WTC11 (cell line): Measurements from ENCODE around the gene FALEC. TPM values are rescaled to one million over a fixed set of nuclear protein-coding genes. Genes with fewer than 3 reads are reported as not detected.

ENCODE experiments used
- ATAC-seq: fragments of 200-7000 bp; cut with Tn5 transposase; 2 replicates; pipeline ENCODE4 v1.10.0; 2021; ENCODE audit warnings: mild to moderate bottlenecking, moderate library complexity
- CTCF ChIA-PET: fragments of 300-600 bp; sonication (Branson Sonifier 250); formaldehyde crosslinking; loops from one replicate; lab custom pipeline; 2021; ENCODE audit warnings: antibody characterized with exemption; lab: Charles Lee
- POLR2A ChIA-PET: fragments of 350-600 bp; sonication (Branson Sonifier 250); formaldehyde crosslinking; loops from one replicate; lab custom pipeline; 2021; ENCODE audit warnings: antibody characterized with exemption; lab: Charles Lee
- DNase-seq: peaks from one replicate; pipeline ENCODE4 v3.0.0; 2021; ENCODE audit warnings: low spot score
- H3K27ac Mint-ChIP-seq: 2 replicates; pipeline ENCODE4 v1.8.0; 2021; ENCODE audit warnings: mixed read lengths
- H3K27me3 Mint-ChIP-seq: 2 replicates; pipeline ENCODE4 v1.8.0; 2021; ENCODE audit warnings: low read depth, mild to moderate bottlenecking, moderate library complexity, mixed read lengths
- H3K36me3 Mint-ChIP-seq: 2 replicates; pipeline ENCODE4 v1.8.0; 2021; ENCODE audit warnings: mixed read lengths
- H3K4me1 Mint-ChIP-seq: 2 replicates; pipeline ENCODE4 v1.8.0; 2022; ENCODE audit warnings: mixed read lengths
- H3K4me3 Mint-ChIP-seq: 2 replicates; pipeline ENCODE4 v1.8.0; 2021; ENCODE audit warnings: mild to moderate bottlenecking, moderate library complexity, mixed read lengths
- H3K9me3 Mint-ChIP-seq: 2 replicates; pipeline ENCODE4 v1.8.0; 2021; ENCODE audit warnings: mixed read lengths
- AFF4 ChIP-seq: sonication (generic); formaldehyde crosslinking; IDR thresholded peaks from 2 replicates; pipeline ENCODE4 v1.8.1; 2023; ENCODE audit warnings: mild to moderate bottlenecking, missing genetic modification reagents, borderline replicate concordance
- ARID4B ChIP-seq: sonication (generic); formaldehyde crosslinking; IDR thresholded peaks from 2 replicates; pipeline ENCODE4 v1.8.0; 2023; ENCODE audit warnings: missing genetic modification reagents, mild to moderate bottlenecking, borderline replicate concordance
- ATF3 ChIP-seq: sonication (generic); formaldehyde crosslinking; conservative IDR thresholded peaks from 2 replicates; pipeline ENCODE4 v1.8.1; 2022; ENCODE audit warnings: mild to moderate bottlenecking, missing genetic modification reagents
- CBFB ChIP-seq: sonication (generic); formaldehyde crosslinking; IDR thresholded peaks from 2 replicates; pipeline ENCODE4 v1.8.1; 2022; ENCODE audit warnings: mild to moderate bottlenecking, low read depth, missing genetic modification reagents
- EMX1 ChIP-seq: fragments of 250-450 bp; sonication (Bioruptor Pico); IDR thresholded peaks from 2 replicates; pipeline ENCODE4 v1.8.0; 2021; ENCODE audit warnings: mild to moderate bottlenecking
- ESRRA ChIP-seq: sonication (generic); formaldehyde crosslinking; IDR thresholded peaks from 2 replicates; pipeline ENCODE4 v1.8.1; 2022; ENCODE audit warnings: mild to moderate bottlenecking, missing genetic modification reagents, borderline replicate concordance
- FOXK1 ChIP-seq: sonication (generic); formaldehyde crosslinking; IDR thresholded peaks from 2 replicates; pipeline ENCODE4 v1.8.0; 2022; ENCODE audit warnings: mild to moderate bottlenecking, moderate library complexity, missing genetic modification reagents
- FOXP1 ChIP-seq: sonication (generic); formaldehyde crosslinking; IDR thresholded peaks from 2 replicates; pipeline ENCODE4 v1.8.0; 2022; ENCODE audit warnings: missing genetic modification reagents, mild to moderate bottlenecking, moderate library complexity, borderline replicate concordance
- GTF2I ChIP-seq: fragments of 250-450 bp; sonication (Bioruptor Pico); conservative IDR thresholded peaks from 2 replicates; pipeline ENCODE4 v1.4.0; 2021; ENCODE audit warnings: mild to moderate bottlenecking
- HMGXB4 ChIP-seq: sonication (generic); formaldehyde crosslinking; IDR thresholded peaks from 2 replicates; pipeline ENCODE4 v1.8.1; 2023; ENCODE audit warnings: mild to moderate bottlenecking, moderate library complexity, missing genetic modification reagents
- MXD4 ChIP-seq: fragments of 250-450 bp; sonication (Bioruptor Pico); IDR thresholded peaks from 2 replicates; pipeline ENCODE4 v1.8.0; 2021; ENCODE audit warnings: mild to moderate bottlenecking, moderate library complexity, borderline replicate concordance
- NFYB ChIP-seq: sonication (generic); formaldehyde crosslinking; conservative IDR thresholded peaks from 2 replicates; pipeline ENCODE4 v1.8.0; 2022; ENCODE audit warnings: low read depth, missing genetic modification reagents
- NR1H2 ChIP-seq: sonication (generic); formaldehyde crosslinking; IDR thresholded peaks from 2 replicates; pipeline ENCODE4 v1.9.0; 2021; ENCODE audit warnings: mild to moderate bottlenecking, moderate library complexity, missing genetic modification reagents
- NR3C1 ChIP-seq: sonication (generic); formaldehyde crosslinking; conservative IDR thresholded peaks from 2 replicates; pipeline ENCODE4 v1.8.1; 2023; ENCODE audit warnings: low read depth, mild to moderate bottlenecking, missing genetic modification reagents
- PREB ChIP-seq: sonication (generic); formaldehyde crosslinking; IDR thresholded peaks from 2 replicates; pipeline ENCODE4 v1.8.1; 2022; ENCODE audit warnings: mild to moderate bottlenecking, missing genetic modification reagents, moderate library complexity, borderline replicate concordance
- SMAD3 ChIP-seq: sonication (generic); formaldehyde crosslinking; IDR thresholded peaks from 2 replicates; pipeline ENCODE4 v1.8.0; 2022; ENCODE audit warnings: missing genetic modification reagents, mild to moderate bottlenecking, borderline replicate concordance
- SMAD4 ChIP-seq: sonication (generic); formaldehyde crosslinking; IDR thresholded peaks from 2 replicates; pipeline ENCODE4 v1.8.0; 2022; ENCODE audit warnings: mild to moderate bottlenecking, missing genetic modification reagents
- SOX15 ChIP-seq: fragments of 250-450 bp; sonication (Bioruptor Pico); IDR thresholded peaks from 2 replicates; pipeline ENCODE4 v1.9.0; 2021; ENCODE audit warnings: mild to moderate bottlenecking
- TCF7 ChIP-seq: sonication (generic); formaldehyde crosslinking; IDR thresholded peaks from 2 replicates; pipeline ENCODE4 v1.8.0; 2022; ENCODE audit warnings: mild to moderate bottlenecking, low read depth, missing genetic modification reagents, moderate library complexity
- ZBTB21 ChIP-seq: sonication (generic); formaldehyde crosslinking; IDR thresholded peaks from 2 replicates; pipeline ENCODE4 v1.8.1; 2023; ENCODE audit warnings: mild to moderate bottlenecking, missing genetic modification reagents, borderline replicate concordance
- ZNF121 ChIP-seq: sonication (generic); formaldehyde crosslinking; IDR thresholded peaks from 2 replicates; pipeline ENCODE4 v1.8.0; 2023; ENCODE audit warnings: missing genetic modification reagents
- ZNF416 ChIP-seq: fragments of 250-450 bp; sonication (Bioruptor Pico); IDR thresholded peaks from 2 replicates; pipeline ENCODE4 v1.9.0; 2021; ENCODE audit warnings: mild to moderate bottlenecking, inconsistent platforms
- ZNF671 ChIP-seq: fragments of 250-450 bp; sonication (Bioruptor Pico); IDR thresholded peaks from 2 replicates; pipeline ENCODE4 v1.8.0; 2021; ENCODE audit warnings: mild to moderate bottlenecking
- ZSCAN18 ChIP-seq: fragments of 250-450 bp; sonication (Bioruptor Pico); IDR thresholded peaks from 2 replicates; pipeline ENCODE4 v2.1.2; 2022; ENCODE audit warnings: mild to moderate bottlenecking, moderate library complexity
- total RNA-seq: library from RNA; stranded (reverse); gene quantifications from 3 replicates; pipeline ENCODE4 v1.2.3, GENCODE V29; 2021

FALEC gene
- total RNA-seq, 1 experiment from 2014 or later: 1.2 TPM

- CTCF ChIA-PET: interaction anchor here (0.6 to 2.6 kb wide), 15 partner anchors 9 to 427 kb away, joined by 3 to 59 read pairs (median 6); partner anchors contain the start of genes ENSA, FALEC and MINDY1
- Mint-ChIP-seq H3K36me3 (peaks cover 47% of the 10 kb centered on the region), H3K4me3 (peak within 1 kb of the TSS; percentile 92), H3K9me3 (no peaks in the 10 kb centered on the region), H3K27ac (peak within 1 kb of the TSS; percentile 100), H3K27me3 (no peaks in the 10 kb centered on the region; the same call in 1 of the 2 replicates), H3K4me1 (peaks cover 40% of the 10 kb centered on the region)
- ATAC-seq (peak; percentile 88), DNase-seq (peak; percentile 89)
- POLR2A ChIA-PET: interaction anchor here (0.6 to 9.4 kb wide), 26 partner anchors 8 to 472 kb away, joined by 3 to 188 read pairs (median 4); partner anchors contain the start of genes CTSK, ENSA, FALEC and GOLPH3L
- TF ChIP-seq PREB (CRISPR knock-in tag) (no peak), FOXP1 (peak; percentile 70), TCF7 (CRISPR knock-in tag) (no peak), NR1H2 (CRISPR knock-in tag) (no peak), ZBTB21 (CRISPR knock-in tag) (no peak), ZNF671 (CRISPR knock-in tag) (peak; percentile 52; the same call in 1 of the 2 replicates), SMAD3 (CRISPR knock-in tag) (no peak; the same call in 1 of the 2 replicates), ESRRA (CRISPR knock-in tag) (no peak), HMGXB4 (peak; percentile 79), NR3C1 (CRISPR knock-in tag) (no peak), ZNF121 (no peak), GTF2I (CRISPR knock-in tag) (no peak), FOXK1 (CRISPR knock-in tag) (peak; percentile 61), AFF4 (peak; percentile 48; the same call in 1 of the 2 replicates), SMAD4 (no peak), EMX1 (CRISPR knock-in tag) (peak; percentile 78), ZNF416 (CRISPR knock-in tag) (peak; percentile 1; the same call in 1 of the 2 replicates), NFYB (CRISPR knock-in tag) (peak; percentile 51), ZSCAN18 (CRISPR knock-in tag) (no peak), SOX15 (CRISPR knock-in tag) (no peak), MXD4 (CRISPR knock-in tag) (no peak), ARID4B (CRISPR knock-in tag) (peak; percentile 36), ATF3 (CRISPR knock-in tag) (no peak), CBFB (CRISPR knock-in tag) (no peak)
Observed at GRCh38 chr1:150579110-150579944, 63.8 kb downstream of the FALEC start, which contains the start of gene MCL1. Gene MCL1 (minus strand): TSS chr1:150579610. CDS start chr1:150579530, 80 bp downstream.
